Lower leg skin (tissue), 3 donors: ENCODE results near the gene NR3C2.

Source experiments
- CTCF ChIP-seq, 3 donors: fragments of 450-650 bp; IDR thresholded peaks; one replicate each; pipeline ENCODE4 v1.5.1; 2016; ENCODE audit warnings: antibody characterized with exemption in 3 of 3, mild to moderate bottlenecking in 3 of 3, moderate library complexity in 2 of 3
- POLR2A ChIP-seq, 2 donors: fragments of 450-650 bp; IDR thresholded peaks; one replicate each; pipeline ENCODE4 v1.6.1; 2016 to 2017; ENCODE audit warnings: antibody characterized with exemption in 2 of 2, mild to moderate bottlenecking in 1 of 2, moderate library complexity in 1 of 2

- no peak for TF ChIP-seq POLR2A (IDR thresholded peaks at IDR 0.05)
- TF ChIP-seq CTCF (IDR thresholded peaks at IDR 0.05): no peak
Observed at GRCh38 chr4:148064451-148064850, 377.8 kb downstream of the NR3C2 start.
